Stimulated activated CD4-positive, alpha-beta T cell treated with anti-CD3 and anti-CD28 coated beads, Interleukin-1b, Interleukin-23, amount 100 ng/mL, for 4 hours (primary cell): Measurements from ENCODE around the gene EXOC6B.

Source experiments
- DNase-seq, 2 donors: peaks; one replicate each; pipeline ENCODE4 v3.0.0-alpha.2; 2020; ENCODE audit warnings: low read depth in 2 of 2

Gene EXOC6B

GRCh38 chr2:72212486-72212855, 613.4 kb downstream of the EXOC6B start:
- DNase-seq = no peak

GRCh38 chr2:72211777-72212485, 613.9 kb downstream of the EXOC6B start:
- no peak for DNase-seq

DNA sequence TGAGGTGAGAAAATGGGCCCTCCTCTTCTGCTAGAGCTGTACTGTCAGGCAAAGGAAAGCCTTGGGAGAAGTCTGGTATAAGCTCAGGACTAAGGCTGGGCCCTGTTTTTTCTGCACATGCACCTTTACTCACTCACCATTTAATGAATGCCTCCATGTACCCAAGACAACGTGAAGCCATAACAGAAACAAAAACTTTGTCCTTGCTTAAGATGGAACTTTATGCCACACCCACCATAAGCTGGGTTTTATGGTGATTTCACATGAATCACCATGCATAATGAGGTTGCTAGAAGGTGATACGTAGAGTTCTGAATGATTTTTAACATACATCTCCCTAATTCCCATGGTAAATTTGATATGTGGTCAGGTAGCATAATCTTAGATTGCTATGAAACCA, 614.5 kb downstream of the EXOC6B start:
- no peak for DNase-seq

DNA sequence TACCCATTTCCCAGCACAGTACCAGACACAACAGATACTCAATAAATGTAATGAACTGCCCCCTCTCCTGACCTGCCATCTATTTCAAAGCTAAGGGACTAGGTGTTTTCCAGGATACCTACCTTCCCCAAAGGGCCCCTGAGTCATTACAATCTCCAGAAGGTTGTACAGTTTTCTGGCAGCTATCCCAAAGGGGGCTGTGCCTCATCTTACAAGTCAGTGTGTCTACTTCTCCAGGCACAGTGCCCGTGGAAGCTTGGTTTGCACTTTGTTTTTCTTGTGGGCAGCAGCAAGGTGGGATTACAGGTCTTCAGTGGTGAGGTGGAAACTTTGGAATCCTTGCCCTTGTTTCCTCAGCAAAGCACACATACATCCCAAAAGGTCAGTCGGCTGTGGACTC, 615.4 kb downstream of the EXOC6B start:
- DNase-seq = no peak

DNA sequence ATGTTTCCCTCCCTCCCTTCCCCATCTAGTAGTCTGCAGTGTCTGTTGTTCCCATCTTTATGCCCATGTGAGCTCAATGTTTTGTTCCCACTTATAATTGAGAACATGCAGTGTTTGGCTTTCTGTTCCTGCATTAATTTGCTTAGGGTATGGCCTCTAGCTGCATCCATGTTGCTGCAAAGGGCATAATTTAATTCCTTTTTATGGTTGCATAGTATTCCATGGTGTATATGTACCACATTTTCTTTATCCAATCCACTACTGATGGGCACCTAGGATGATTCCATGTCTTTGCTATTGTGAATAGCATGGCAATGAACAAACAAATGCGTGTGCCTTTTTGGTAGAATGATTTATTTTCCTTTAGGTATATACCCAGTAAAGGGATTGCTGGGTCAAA, 617.6 kb downstream of the EXOC6B start:
- no peak for DNase-seq

- no peak for DNase-seq
These were observed 618.5 kb downstream of the EXOC6B start for GRCh38 chr2:72207334-72207733.

GRCh38 chr2:72205504-72205881, 620.3 kb downstream of the EXOC6B start:
- DNase-seq = no peak

- no peak for DNase-seq
These were observed 620.9 kb downstream of the EXOC6B start for GRCh38 chr2:72204786-72205503.

DNA sequence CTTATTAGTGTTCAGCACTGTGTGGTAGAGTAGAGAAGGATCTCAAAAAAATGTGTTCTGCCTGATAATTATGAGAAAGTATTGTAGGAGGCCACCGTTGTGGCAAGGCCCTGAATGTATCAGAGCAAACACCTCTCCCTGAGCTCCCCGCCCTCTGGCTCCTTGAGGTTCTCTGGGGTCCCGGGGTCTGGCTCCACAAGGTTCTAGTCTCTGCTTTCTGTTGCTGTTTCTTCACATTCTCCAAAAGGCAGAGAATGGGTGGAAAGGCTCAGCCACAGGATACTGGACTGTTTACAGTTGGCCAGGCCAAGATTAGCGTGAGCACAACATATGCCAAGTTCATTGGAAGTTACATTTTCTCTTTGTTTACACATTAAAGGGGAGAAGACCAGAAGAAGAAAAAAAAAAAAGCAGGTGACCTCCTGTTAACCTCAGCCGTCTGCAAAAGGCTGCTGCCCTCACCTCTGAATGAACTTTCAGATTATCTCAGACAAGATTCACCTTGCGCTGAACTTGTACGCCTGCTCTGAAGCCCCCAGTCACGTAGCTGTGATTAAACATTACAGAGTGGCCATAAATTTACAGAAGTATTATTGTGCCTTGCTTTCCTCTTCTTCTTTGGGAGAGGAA, 621.6 kb downstream of the EXOC6B start:
- no peak for DNase-seq

GRCh38 chr2:72198532-72199241, 627.1 kb downstream of the EXOC6B start:
- DNase-seq = no peak

- no peak for DNase-seq
These were observed 632.1 kb downstream of the EXOC6B start for GRCh38 chr2:72193723-72194122.

DNA sequence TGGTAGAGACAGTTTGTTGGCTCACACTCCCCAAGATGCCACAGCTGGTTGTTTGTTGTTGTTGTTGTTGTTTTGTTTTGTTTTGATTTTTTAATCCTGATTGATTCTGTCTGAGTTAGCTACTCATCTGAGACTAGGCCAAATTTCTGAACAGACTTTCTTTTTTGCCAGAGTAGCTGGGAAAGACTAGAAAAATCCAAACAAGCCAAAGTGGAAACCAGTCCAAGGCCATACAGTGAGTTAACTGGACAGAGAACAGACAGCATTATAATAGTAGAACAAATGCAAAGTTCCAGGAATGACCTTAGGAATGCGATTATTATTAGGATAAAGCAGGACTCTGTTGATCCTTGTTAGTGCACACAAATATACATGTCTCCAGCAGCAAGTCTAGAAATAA, 634.4 kb downstream of the EXOC6B start:
- DNase-seq = no peak

GRCh38 chr2:72185206-72185605, 640.6 kb downstream of the EXOC6B start:
- no peak for DNase-seq

GRCh38 chr2:72183466-72183865, 642.4 kb downstream of the EXOC6B start:
- DNase-seq = no peak

DNA sequence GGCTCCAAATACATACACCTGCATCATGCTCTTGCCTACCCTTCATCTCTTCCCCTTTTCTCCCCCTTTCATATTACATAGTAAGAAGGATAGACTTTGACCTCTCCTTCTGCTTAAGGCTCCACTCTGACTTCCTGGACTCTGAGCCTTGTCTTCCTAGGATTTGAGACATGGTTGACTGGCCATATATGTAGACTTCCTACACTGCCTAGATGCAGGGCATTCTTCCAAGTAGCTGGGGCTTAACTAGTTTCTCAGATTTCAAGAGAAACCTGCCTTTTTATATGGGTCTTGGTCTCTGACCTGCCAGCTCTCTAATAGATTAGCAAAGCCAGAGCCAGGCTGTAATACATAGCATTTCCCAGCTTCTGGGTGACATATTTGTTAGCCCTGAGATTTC, 642.8 kb downstream of the EXOC6B start:
- no peak for DNase-seq

- no peak for DNase-seq
These were observed 643.3 kb downstream of the EXOC6B start for GRCh38 chr2:72182547-72182946.

DNA sequence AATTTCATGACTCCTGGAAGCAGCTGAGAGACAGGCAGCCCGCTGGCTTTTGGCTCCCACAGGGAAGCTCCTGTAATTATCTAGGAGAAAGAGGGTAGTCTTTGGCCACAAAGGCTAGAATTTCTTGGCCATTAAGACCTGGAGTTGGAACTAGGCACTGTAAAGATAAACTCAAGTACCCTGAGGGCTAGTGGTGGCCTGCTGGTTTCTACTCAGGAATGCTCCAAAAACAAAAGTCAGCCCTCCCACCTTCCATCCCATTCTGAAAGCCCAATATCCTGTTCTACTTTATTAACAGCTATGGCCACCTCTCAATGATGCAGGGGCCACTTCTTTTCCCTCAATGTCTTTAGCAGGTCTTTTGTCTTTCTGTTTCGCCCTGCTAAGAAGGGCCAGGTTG, 644.2 kb downstream of the EXOC6B start:
- no peak for DNase-seq

- DNase-seq = no peak
These were observed 645.5 kb downstream of the EXOC6B start for GRCh38 chr2:72180351-72180750.

DNA sequence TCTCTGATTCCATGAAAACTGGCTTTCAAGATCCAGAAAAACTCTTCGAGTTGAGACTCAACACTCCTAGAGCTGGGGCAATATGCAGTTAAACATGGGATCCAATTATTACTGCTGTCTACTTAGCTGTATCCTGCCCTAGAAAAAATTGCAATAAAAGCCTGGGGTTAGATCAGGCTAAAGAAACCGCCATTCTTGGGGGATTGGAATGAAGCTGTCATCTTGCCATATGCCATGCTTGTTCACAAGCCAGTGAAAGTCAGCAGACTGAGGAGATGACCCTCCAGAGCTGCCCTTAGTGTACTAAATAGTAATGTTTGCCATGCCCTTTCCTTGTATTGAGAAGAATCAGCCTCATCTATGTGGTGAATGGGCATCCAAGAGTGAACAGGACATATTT, 647.3 kb downstream of the EXOC6B start:
- DNase-seq = no peak

DNA sequence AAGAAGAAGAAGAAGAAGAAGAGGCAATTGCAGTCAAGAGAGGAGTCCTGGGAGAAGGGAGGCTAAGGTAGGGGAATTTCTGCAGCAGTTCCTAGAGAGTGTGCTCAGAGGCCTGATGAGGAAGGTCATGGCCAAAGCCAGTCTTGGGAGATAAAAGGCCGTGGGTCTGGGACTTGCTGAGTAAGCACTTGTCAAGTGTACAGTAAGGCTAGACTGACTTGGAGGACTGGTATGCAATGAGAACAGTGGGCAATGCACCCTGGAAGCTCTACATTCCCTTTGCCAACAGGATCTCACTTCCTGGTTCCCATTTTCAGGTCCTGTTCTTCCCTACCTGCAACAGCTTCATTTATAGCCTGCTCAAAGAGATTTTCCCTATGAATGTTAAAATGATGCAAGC, 649.6 kb downstream of the EXOC6B start:
- DNase-seq = no peak

DNA sequence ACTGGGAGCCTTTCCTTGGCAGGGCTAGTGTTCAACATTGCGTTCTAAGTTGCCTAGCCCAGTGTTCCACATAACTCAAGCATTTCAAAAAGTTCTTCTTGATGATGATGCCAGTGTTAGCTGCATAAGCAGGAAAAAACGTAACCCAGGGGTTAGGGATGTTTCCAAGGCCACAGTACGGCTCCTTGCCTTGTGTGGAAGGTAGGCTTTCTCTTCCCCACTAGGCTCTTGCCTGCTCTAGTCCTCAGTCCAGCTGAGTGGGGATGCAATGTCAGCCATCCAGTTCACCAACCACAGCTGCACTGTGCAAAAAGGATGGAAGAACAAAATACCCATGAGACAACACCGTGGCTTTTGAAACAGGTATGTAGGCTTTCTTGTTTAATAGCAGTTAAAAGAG, 650.2 kb downstream of the EXOC6B start:
- no peak for DNase-seq

DNA sequence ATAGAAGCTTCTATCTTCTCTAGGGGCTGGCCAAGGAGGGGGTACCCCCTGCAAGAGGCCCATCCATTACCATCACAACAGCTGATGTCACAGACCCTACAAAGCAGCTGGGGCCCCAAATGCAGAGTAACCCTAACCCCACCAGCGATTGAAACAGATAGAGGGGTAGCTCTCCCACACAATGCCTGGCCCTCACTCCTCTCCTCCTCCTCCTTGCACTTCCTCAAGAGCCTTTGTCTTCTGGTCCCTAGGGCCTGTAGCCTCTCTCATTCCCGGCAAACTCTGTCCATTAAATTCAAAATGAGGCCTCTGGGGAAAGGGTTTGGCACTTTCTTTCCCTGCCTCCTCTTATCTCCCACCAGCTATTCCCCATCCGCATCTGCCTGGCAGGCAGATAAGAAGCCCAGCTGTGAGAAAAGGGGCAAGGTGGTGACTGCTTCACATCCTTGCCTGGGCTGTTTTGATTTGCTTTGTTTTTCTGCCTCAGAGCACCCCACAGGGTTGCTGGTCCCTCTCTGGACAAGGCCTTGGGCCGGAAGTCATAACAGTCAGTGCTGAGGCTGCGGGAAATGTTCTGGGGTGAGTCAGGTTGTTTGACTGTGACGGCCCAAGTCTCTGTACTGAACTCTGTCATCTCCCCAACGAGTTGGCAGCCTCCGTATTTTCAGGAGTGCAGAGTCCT, 652.1 kb downstream of the EXOC6B start:
- DNase-seq = no peak
